ENCODE results near the gene GALNT10.

DNA sequence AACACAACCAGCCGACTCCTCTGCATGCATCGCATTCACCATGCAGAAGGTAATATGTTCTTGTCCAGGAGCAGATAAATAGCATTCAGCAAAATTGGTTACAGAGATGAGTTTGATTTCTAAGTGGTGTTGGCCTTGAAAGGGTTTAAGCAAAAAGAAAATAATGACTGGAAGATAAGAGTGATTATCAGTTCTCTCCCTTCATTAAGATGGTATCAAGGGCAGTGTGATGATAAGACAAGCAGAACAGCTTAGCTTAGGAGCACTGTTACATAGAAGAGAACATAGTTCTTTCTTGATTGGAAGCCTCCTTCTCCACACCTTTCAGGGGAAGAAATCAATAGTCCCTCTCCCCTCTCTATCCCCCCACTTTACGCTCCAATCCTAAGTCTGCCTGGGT, 121.5 kb downstream of the GALNT10 start:
- TF ChIP-seq CTCF (IDR thresholded peaks at IDR 0.05 in 2 of 3, conservative IDR thresholded peaks at IDR 0.05 in 1 of 3; ENCODE audit: insufficient read depth in 2 of 3, low read depth in 1 of 3, low read length in 3 of 3) (no peak), NR2C2 (CRISPR knock-in tag; IDR thresholded peaks at IDR 0.05) (no peak), NR2C2 (tag; IDR thresholded peaks at IDR 0.05) (no peak), ZNF512 (tag; IDR thresholded peaks at IDR 0.05) (no peak), NCOA6 (IDR thresholded peaks at IDR 0.05) (no peak), ZKSCAN1 (IDR thresholded peaks at IDR 0.05; ENCODE audit: low read depth, low read length) (no peak), BRD4 (IDR thresholded peaks at IDR 0.05) (no peak), CEBPB (tag; IDR thresholded peaks at IDR 0.05) (no peak), NEUROD1 (IDR thresholded peaks at IDR 0.05; ENCODE audit: borderline replicate concordance, low read depth, low read length, partially characterized antibody) (no peak), MXD1 (CRISPR knock-in tag; IDR thresholded peaks at IDR 0.05; ENCODE audit: borderline replicate concordance, poor library complexity, severe bottlenecking) (no peak), MEF2D (tag; conservative IDR thresholded peaks at IDR 0.05; ENCODE audit: low read depth) (no peak)
- TF ChIP-seq, protein P1, sequence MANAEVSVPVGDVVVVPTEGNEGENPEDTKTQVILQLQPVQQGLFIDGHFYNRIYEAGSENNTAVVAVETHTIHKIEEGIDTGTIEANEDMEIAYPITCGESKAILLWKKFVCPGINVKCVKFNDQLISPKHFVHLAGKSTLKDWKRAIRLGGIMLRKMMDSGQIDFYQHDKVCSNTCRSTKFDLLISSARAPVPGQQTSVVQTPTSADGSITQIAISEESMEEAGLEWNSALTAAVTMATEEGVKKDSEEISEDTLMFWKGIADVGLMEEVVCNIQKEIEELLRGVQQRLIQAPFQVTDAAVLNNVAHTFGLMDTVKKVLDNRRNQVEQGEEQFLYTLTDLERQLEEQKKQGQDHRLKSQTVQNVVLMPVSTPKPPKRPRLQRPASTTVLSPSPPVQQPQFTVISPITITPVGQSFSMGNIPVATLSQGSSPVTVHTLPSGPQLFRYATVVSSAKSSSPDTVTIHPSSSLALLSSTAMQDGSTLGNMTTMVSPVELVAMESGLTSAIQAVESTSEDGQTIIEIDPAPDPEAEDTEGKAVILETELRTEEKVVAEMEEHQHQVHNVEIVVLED (CRISPR knock-in tag; IDR thresholded peaks at IDR 0.05): no peak

Measured in K562 (cell line).